Measurements from ENCODE around the gene CYP2C19. TPM values are rescaled to one million over a fixed set of nuclear protein-coding genes. Genes with fewer than 3 reads are reported as not detected.

The CYP2C19 gene
- polyA plus RNA-seq: 0.03 TPM in 1 of 3 replicates, not detected in the others
- not detected for polyA plus RNA-seq (2011; ENCODE audit: low read depth)
- not detected in 2 replicates for polyA plus RNA-seq (2011; cell fraction: cytosol; rRNA removed)
- 0.08 and 0.10 TPM in 2 replicates for polyA plus RNA-seq (2011; cell fraction: nucleus; rRNA removed)
- polyA plus RNA-seq (2012; ENCODE audit: low replicate concordance): 0.07 TPM in 1 of 2 replicates, not detected in the other
- polyA minus RNA-seq: 0.10 TPM in 1 of 3 replicates, not detected in the others
- polyA minus RNA-seq (2011; cell fraction: cytosol; rRNA and poly(A)+ RNA removed): not detected
- polyA minus RNA-seq (2011; cell fraction: nucleus; rRNA and poly(A)+ RNA removed): not detected in 2 replicates

GRCh38 chr10:94762393-94762792 is at the start of gene CYP2C19:
Gene CYP2C19, plus strand, starts transcription at chr10:94762681. Its CDS starts 25 bp downstream, at chr10:94762706.
- Histone ChIP-seq H3K79me2 (ENCODE audit: control insufficient read depth, insufficient read depth, low read length) (no peaks in the 10 kb centered on the region), H4K20me1 (ENCODE audit: control insufficient read depth, extremely low read depth, insufficient read depth, low read length) (no peaks in the 10 kb centered on the region), H3K9me3 (ENCODE audit: control insufficient read depth, low read depth, low read length) (no peaks in the 10 kb centered on the region), H3K27me3 (ENCODE audit: control insufficient read depth, extremely low read depth, insufficient read depth, low read length) (no peaks in the 10 kb centered on the region), H3K9ac (ENCODE audit: control insufficient read depth, extremely low read depth, insufficient read depth, low read length) (no peak within 1 kb of the TSS), H3K27ac (ENCODE audit: control insufficient read depth, insufficient read depth, low read length) (no peak within 1 kb of the TSS), H2AFZ (ENCODE audit: control insufficient read depth, low read length) (no peak within 1 kb of the TSS), H3K4me1 (ENCODE audit: control insufficient read depth, extremely low read depth, insufficient read depth, low read length) (no peaks in the 10 kb centered on the region), H3K9me1 (ENCODE audit: control insufficient read depth, extremely low read depth, insufficient read depth, low read length) (no peaks in the 10 kb centered on the region), H3K4me2 (ENCODE audit: control insufficient read depth, extremely low read depth, insufficient read depth, low read depth, low read length) (no peak within 1 kb of the TSS), H3K4me3 (ENCODE audit: control insufficient read depth in 2 of 3, extremely low read depth in 1 of 3, insufficient read depth in 2 of 3, low read depth in 1 of 3, low read length in 3 of 3) (no peak within 1 kb of the TSS), H3K36me3 (ENCODE audit: control insufficient read depth in 2 of 2, extremely low read depth in 1 of 2, insufficient read depth in 2 of 2, low read length in 2 of 2) (no peaks in the 10 kb centered on the region)
- DNase-seq (ENCODE audit: low read depth, low spot score) (no peak), FAIRE-seq (no peak)
- dilution Hi-C loops (cut with MboI; ENCODE audit: extremely low pct_ligation_motif_present, low sequenced_read_pairs): no loop called here
- TF ChIP-seq EZH2 (IDR thresholded peaks at IDR 0.05; ENCODE audit: low read length) (no peak), CTCF (optimal IDR thresholded peaks at IDR 0.05 in 1 of 3, IDR thresholded peaks at IDR 0.05 in 1 of 3, conservative IDR thresholded peaks at IDR 0.05 in 1 of 3; ENCODE audit: extremely low read depth in 1 of 3, insufficient read depth in 2 of 3, low read length in 3 of 3) (no peak)

GRCh38 chr10:94725871-94726270 is 36.6 kb upstream of the CYP2C19 start:
- DNase-seq (ENCODE audit: low read depth, low spot score): no peak
- Histone ChIP-seq H3K9me3 (ENCODE audit: control insufficient read depth, low read depth, low read length) (no peaks in the 10 kb centered on the region), H3K9me1 (ENCODE audit: control insufficient read depth, extremely low read depth, insufficient read depth, low read length) (no peaks in the 10 kb centered on the region), H2AFZ (ENCODE audit: control insufficient read depth, low read length) (no peak overlapping the region), H3K79me2 (ENCODE audit: control insufficient read depth, insufficient read depth, low read length) (no peaks in the 10 kb centered on the region), H3K4me3 (ENCODE audit: control insufficient read depth in 2 of 3, extremely low read depth in 1 of 3, insufficient read depth in 2 of 3, low read depth in 1 of 3, low read length in 3 of 3) (no peak overlapping the region), H3K36me3 (ENCODE audit: control insufficient read depth in 2 of 2, extremely low read depth in 1 of 2, insufficient read depth in 2 of 2, low read length in 2 of 2) (no peaks in the 10 kb centered on the region), H3K9ac (ENCODE audit: control insufficient read depth, extremely low read depth, insufficient read depth, low read length) (no peak overlapping the region), H3K27ac (ENCODE audit: control insufficient read depth, insufficient read depth, low read length) (no peak overlapping the region), H3K27me3 (ENCODE audit: control insufficient read depth, extremely low read depth, insufficient read depth, low read length) (no peaks in the 10 kb centered on the region), H3K4me1 (ENCODE audit: control insufficient read depth, extremely low read depth, insufficient read depth, low read length) (no peaks in the 10 kb centered on the region), H4K20me1 (ENCODE audit: control insufficient read depth, extremely low read depth, insufficient read depth, low read length) (no peaks in the 10 kb centered on the region), H3K4me2 (ENCODE audit: control insufficient read depth, extremely low read depth, insufficient read depth, low read depth, low read length) (no peak overlapping the region)
- FAIRE-seq: no peak
- TF ChIP-seq CTCF (optimal IDR thresholded peaks at IDR 0.05 in 1 of 3, IDR thresholded peaks at IDR 0.05 in 1 of 3, conservative IDR thresholded peaks at IDR 0.05 in 1 of 3; ENCODE audit: extremely low read depth in 1 of 3, insufficient read depth in 2 of 3, low read length in 3 of 3): no peak
- no peak for TF ChIP-seq EZH2 (IDR thresholded peaks at IDR 0.05; ENCODE audit: low read length)
- dilution Hi-C loops (cut with MboI; ENCODE audit: extremely low pct_ligation_motif_present, low sequenced_read_pairs): no loop called here

Measured in keratinocyte (primary cell).